GM13977 (cell line): ENCODE data around the gene SOS2.
"Not testable (repeated sequence)": the region's sequence is repeated elsewhere in the genome, so short reads cannot be mapped to it uniquely, and the experiment has no call there.

Experiments used
- DNase-seq: peaks from one replicate; pipeline ENCODE4 v3.0.0; 2012; ENCODE audit warnings: low spot score
- in situ Hi-C: fragments of 300-500 bp; cut with MboI; formaldehyde crosslinking; loops from one replicate; pipeline ENCODE4 v1.12.0; 2022; ENCODE audit warnings: low sequenced_read_pairs, low pct_unique_long_range_greater_than_20kb, mixed read lengths, inconsistent platforms; ENCODE audit not compliant: unreplicated experiment
- TF ChIP-seq, protein P1 (sequence below): IDR thresholded peaks from 2 replicates; pipeline ENCODE4 v1.5.1; 2012; ENCODE audit warnings: mild to moderate bottlenecking, control low read depth; ENCODE audit not compliant: insufficient read depth; ENCODE audit errors: extremely low read depth, missing control alignments

The SOS2 gene

DNA sequence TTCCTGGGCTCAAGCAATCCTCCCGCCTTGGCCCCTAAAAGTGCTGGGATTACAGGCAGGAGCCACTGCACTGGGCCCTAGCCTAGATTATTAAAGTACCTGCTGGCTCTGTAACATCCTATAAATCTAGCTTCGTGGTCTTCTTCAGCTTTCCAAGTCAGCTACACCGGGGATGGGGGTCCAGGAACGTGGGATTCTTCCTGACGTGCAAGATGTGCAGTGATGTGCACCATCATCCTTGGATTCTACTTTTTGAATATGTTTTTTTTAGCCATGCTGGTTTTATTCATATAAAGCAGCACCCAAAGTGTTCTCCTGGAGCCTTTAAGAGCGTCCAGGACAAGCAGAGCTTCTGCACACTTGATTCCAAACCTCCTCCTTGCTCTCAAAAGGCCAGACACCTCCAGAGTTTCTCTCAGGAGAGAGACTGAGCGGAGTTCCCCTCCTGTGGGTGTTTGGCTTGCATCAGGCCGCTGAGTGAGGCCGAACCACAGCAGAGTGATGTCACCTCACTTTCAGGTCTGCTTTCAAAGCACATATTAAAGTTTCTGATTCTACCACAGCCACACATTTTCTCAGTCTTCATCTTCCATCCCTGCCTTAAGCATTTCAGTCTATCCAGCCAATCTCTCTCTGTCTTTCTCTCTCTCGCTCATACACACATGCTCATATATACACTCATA, 148.5 kb downstream of the SOS2 start:
- peak; percentile 84 for DNase-seq
- TF ChIP-seq, protein P1, sequence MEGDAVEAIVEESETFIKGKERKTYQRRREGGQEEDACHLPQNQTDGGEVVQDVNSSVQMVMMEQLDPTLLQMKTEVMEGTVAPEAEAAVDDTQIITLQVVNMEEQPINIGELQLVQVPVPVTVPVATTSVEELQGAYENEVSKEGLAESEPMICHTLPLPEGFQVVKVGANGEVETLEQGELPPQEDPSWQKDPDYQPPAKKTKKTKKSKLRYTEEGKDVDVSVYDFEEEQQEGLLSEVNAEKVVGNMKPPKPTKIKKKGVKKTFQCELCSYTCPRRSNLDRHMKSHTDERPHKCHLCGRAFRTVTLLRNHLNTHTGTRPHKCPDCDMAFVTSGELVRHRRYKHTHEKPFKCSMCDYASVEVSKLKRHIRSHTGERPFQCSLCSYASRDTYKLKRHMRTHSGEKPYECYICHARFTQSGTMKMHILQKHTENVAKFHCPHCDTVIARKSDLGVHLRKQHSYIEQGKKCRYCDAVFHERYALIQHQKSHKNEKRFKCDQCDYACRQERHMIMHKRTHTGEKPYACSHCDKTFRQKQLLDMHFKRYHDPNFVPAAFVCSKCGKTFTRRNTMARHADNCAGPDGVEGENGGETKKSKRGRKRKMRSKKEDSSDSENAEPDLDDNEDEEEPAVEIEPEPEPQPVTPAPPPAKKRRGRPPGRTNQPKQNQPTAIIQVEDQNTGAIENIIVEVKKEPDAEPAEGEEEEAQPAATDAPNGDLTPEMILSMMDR = no peak
- in situ Hi-C loops = loop anchor here (10.0 kb wide), 1 partner anchor 218 kb away; no protein-coding TSS in a partner anchor

DNA sequence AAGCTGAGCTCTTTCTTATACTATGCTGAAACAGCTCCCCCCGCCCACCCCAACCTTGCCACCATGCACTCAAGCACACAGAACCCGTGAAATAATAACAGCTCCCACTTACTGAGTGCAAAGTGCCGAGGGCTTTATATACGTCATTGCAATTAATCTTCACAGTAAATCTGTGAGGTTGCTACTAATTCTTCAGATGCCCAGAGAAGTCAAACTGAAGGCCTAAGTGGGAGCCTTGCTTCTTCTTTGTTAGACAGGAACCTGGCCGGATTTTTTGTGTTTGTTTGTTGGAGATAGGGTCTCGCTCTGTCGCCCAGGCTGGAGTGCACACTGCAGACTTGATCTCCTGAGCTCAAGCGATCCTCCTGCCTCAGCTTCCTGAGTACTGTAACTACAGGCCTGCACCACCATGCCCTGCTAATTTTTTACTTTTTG, 149.1 kb downstream of the SOS2 start:
- TF ChIP-seq, protein P1 = no peak
- DNase-seq = no peak
- in situ Hi-C loops = loop anchor here (10.0 kb wide), 1 partner anchor 218 kb away; no protein-coding TSS in a partner anchor

DNA sequence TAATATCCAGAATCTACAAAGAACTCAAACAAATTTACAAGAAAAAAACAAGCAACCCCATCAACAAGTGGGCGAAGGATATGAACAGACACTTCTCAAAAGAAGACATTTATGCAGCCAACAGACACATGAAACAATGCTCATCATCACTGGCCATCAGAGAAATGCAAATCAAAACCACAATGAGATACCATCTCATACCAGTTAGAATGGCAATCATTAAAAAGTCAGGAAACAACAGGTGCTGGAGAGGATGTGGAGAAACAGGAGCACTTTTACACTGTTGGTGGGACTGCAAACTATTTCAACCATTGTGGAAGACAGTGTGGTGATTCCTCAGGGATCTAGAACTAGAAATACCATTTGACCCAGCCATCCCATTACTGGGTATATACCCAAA, 152.3 kb downstream of the SOS2 start:
- DNase-seq, in situ Hi-C loops: not testable (repeated sequence)

DNA sequence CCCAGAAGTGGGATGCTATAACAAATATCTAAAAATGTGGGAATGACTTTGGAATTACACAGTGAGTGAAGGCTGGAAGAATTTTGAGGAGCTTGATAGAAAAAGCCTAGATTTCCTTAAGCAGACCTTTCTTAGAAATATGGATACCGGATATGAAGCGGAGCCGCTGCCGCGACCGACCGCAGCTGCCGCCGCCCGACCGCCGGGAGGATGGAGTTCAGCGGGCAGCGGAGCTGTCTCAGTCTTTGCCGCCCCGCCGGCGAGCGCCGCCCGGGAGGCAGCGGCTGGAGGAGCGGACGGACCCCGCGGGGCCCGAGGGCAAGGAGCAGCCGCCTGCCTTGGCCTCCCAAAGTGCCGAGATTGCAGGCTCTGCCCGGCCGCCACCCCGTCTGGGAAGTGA, 157.7 kb downstream of the SOS2 start:
- in situ Hi-C loops, DNase-seq: not testable (repeated sequence)

DNA sequence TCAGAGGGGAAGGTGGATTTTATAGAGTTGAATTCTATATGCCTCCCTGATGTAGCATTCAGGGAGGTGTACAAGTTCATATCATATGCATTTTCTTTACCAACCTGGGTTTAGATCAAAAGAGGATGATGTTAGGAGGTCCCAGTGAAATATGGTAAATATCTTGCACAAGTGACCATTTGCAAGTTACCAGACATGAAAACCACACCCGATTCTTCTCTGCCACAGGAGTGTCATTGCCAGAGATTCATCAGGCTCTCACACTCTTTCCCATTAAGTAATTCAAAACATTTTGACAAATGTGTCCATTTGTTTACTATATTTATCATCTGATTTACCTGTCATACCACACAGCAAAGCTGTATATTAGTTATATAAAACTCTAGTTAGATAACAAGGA, 159.0 kb downstream of the SOS2 start:
- no peak for DNase-seq
- in situ Hi-C loops = no loop called here
- TF ChIP-seq, protein P1 = no peak

DNA sequence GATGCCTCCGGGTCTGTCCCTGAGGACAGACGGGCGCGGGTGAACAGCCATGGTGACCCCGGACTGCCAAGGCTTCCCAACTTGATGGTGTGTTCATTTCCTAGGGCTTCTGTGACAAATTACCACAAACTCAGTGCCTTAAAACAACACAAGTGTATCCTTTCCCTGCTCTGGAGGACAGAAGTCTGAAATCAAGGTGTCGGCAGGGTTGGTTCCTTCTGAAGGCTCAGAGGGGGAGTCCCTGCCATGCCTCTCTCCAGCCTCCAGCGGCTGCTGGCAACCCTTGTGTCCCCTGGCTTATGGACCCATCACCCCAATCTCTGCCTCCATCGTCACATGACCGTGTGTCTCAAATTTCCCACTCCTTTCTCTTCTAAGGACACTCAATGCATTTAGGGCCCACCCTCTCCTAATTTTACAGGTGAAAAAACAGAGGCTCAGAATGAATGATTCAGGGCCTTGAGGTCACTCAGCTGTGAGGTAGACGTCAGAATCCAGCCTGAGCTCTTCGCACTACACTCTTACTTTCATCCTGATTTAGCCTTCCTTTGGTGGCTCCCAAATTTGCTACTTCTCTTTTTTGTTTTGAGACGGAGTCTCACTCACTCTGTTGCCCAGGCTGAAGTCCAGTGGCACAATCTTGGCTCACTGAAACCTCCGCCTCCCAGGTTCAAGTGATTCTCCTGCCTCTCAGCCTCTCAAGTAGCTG, 160.4 kb downstream of the SOS2 start:
- in situ Hi-C loops = no loop called here
- no peak for DNase-seq
- TF ChIP-seq, protein P1 = no peak

DNA sequence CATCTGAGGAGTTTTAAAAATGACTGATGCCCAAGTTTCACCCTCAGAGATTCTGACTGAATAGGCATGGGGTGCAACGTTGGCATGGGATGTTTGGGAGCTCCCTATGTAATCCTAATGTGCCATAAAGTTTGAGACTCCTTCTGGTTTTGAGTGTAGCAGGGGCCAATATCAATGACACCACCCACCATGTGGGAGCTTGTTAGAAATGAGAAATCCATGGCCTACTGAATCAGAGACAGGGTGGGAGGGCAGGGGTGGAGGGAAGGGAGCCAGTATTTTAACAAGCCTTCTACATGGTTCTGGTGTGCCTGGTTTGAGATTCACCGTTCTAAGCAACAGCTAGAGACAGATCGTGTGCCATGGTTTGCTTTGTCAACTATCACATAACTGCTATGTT, 161.1 kb downstream of the SOS2 start:
- in situ Hi-C loops = no loop called here
- DNase-seq = no peak
- TF ChIP-seq, protein P1 = no peak

DNA sequence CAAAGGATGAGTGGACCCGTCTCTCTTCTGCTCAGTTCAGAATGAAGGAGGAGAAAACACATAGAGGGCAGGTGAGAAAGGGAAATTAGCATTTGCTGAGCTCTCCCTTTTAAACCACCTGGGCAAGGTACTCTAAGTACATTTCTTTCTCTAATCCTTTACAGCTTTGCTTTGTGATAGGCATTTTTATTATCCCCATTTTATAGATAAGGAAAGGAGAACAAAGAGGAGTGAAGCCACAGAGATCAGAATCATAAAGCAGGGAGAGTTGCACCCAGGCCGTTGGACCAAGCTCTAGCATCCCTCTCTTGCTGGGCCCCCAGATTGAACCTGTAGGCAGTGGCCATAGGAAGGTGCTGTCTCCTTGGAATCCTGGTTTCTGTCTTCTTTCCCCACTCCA, 162.1 kb downstream of the SOS2 start:
- in situ Hi-C loops = no loop called here

More for the DNA sequence above, 162.1 kb downstream of the SOS2 start:
- TF ChIP-seq, protein P1 = no peak
- DNase-seq = no peak
